KMS-11 (cell line): Measurements from ENCODE around the gene GPX5.

Experiments
- H2AFZ ChIP-seq: fragments of 200-600 bp; sonication (generic); 2 replicates; pipeline ENCODE4 v1.6.1; 2016; ENCODE audit warnings: antibody characterized with exemption, mixed run types, low read depth
- H3K27ac ChIP-seq: fragments of 200-600 bp; sonication (generic); 2 replicates; pipeline ENCODE4 v1.6.1; 2016; ENCODE audit warnings: mild to moderate bottlenecking, mixed run types
- H3K27me3 ChIP-seq: fragments of 200-600 bp; sonication (generic); 2 replicates; pipeline ENCODE4 v1.6.1; 2017; ENCODE audit warnings: mild to moderate bottlenecking, low read depth, mixed run types, moderate library complexity; ENCODE audit not compliant: insufficient read depth
- H3K36me3 ChIP-seq: fragments of 200-600 bp; sonication (generic); 2 replicates; pipeline ENCODE4 v1.6.1; 2017; ENCODE audit warnings: mild to moderate bottlenecking, mixed run types; ENCODE audit not compliant: insufficient read depth
- H3K4me1 ChIP-seq: fragments of 200-600 bp; sonication (generic); 2 replicates; pipeline ENCODE4 v1.6.1; 2016; ENCODE audit warnings: mild to moderate bottlenecking, low read depth, mixed run types; ENCODE audit not compliant: poor library complexity, severe bottlenecking
- H3K4me2 ChIP-seq: fragments of 200-600 bp; sonication (generic); 2 replicates; pipeline ENCODE4 v1.7.0; 2016; ENCODE audit warnings: mild to moderate bottlenecking, mixed run types
- H3K4me3 ChIP-seq: fragments of 200-600 bp; sonication (generic); IDR thresholded peaks from 2 replicates; pipeline ENCODE4 v1.6.1; 2017; ENCODE audit warnings: low read depth, low read length, mixed read lengths; ENCODE audit not compliant: insufficient read depth
- H3K79me2 ChIP-seq: fragments of 200-600 bp; sonication (generic); 2 replicates; pipeline ENCODE4 v1.6.1; 2016; ENCODE audit warnings: low read depth, mixed run types; ENCODE audit not compliant: insufficient read depth
- H3K9ac ChIP-seq: fragments of 200-600 bp; sonication (generic); 2 replicates; pipeline ENCODE4 v1.6.1; 2016; ENCODE audit warnings: mild to moderate bottlenecking, mixed run types
- H4K20me1 ChIP-seq: fragments of 200-600 bp; sonication (generic); 2 replicates; pipeline ENCODE4 v1.6.1; 2016; ENCODE audit warnings: mild to moderate bottlenecking, mixed run types; ENCODE audit not compliant: insufficient read depth
- CTCF ChIP-seq: fragments of 200-600 bp; sonication (generic); conservative IDR thresholded peaks from 2 replicates; pipeline ENCODE4 v1.6.1; 2017; ENCODE audit warnings: low read depth, mild to moderate bottlenecking, antibody characterized with exemption, low read length, moderate library complexity, mixed read lengths

GPX5 gene

GRCh38 chr6:28551891-28552666 is 26.4 kb downstream of the GPX5 start:
- Histone ChIP-seq H3K27ac (no peak overlapping the region), H3K79me2 (no peaks in the 10 kb centered on the region), H3K27me3 (no peaks in the 10 kb centered on the region)

GRCh38 chr6:28553384-28553985 is 27.8 kb downstream of the GPX5 start:
- Histone ChIP-seq H3K27me3 (no peaks in the 10 kb centered on the region), H3K4me3 (no peak overlapping the region), H3K4me2 (no peak overlapping the region), H3K4me1 (no peaks in the 10 kb centered on the region), H2AFZ (no peak overlapping the region), H3K27ac (no peak overlapping the region), H3K9ac (no peak overlapping the region), H4K20me1 (no peaks in the 10 kb centered on the region), H3K36me3 (no peaks in the 10 kb centered on the region), H3K79me2 (no peaks in the 10 kb centered on the region)
- TF ChIP-seq CTCF: no peak

More at GRCh38 chr6:28551891-28552666, 26.4 kb downstream of the GPX5 start:
- Histone ChIP-seq H3K4me3 (no peak overlapping the region), H4K20me1 (no peaks in the 10 kb centered on the region), H3K4me2 (no peak overlapping the region), H3K4me1 (no peaks in the 10 kb centered on the region), H2AFZ (no peak overlapping the region), H3K36me3 (no peaks in the 10 kb centered on the region), H3K9ac (no peak overlapping the region)
- no peak for TF ChIP-seq CTCF

- Histone ChIP-seq H3K4me1 (no peaks in the 10 kb centered on the region), H3K4me3 (no peak overlapping the region), H3K27me3 (no peaks in the 10 kb centered on the region), H3K36me3 (no peaks in the 10 kb centered on the region), H3K27ac (no peak overlapping the region), H3K4me2 (no peak overlapping the region), H3K9ac (no peak overlapping the region), H2AFZ (no peak overlapping the region), H3K79me2 (no peaks in the 10 kb centered on the region), H4K20me1 (no peaks in the 10 kb centered on the region)
- no peak for TF ChIP-seq CTCF
These were observed 28.6 kb downstream of the GPX5 start for GRCh38 chr6:28553986-28554881.

- H3K4me1 ChIP-seq: no peaks in the 10 kb centered on the region
- no peak overlapping the region for H3K27ac ChIP-seq
- no peak overlapping the region for H3K9ac ChIP-seq
- TF ChIP-seq CTCF: no peak
- no peaks in the 10 kb centered on the region for H3K36me3 ChIP-seq
- H3K27me3 ChIP-seq: no peaks in the 10 kb centered on the region
- H4K20me1 ChIP-seq: no peaks in the 10 kb centered on the region
- H2AFZ ChIP-seq: no peak overlapping the region
- no peak overlapping the region for H3K4me2 ChIP-seq
- H3K79me2 ChIP-seq: no peaks in the 10 kb centered on the region
- no peak overlapping the region for H3K4me3 ChIP-seq
These were observed 29.5 kb downstream of the GPX5 start for GRCh38 chr6:28555136-28555535.
